Testis (tissue), 3 donors: ENCODE results near the gene TIMM17B. TPM values are rescaled to one million over a fixed set of nuclear protein-coding genes. Genes with fewer than 3 reads are reported as not detected.

Experiments
- DNase-seq: peaks from one replicate; pipeline ENCODE4 v3.0.0-alpha.2; 2019
- H3K27ac ChIP-seq, 2 donors: fragments of 200-600 bp; sonication (generic); one replicate each; pipeline ENCODE4 v1.5.1; 2019
- H3K27me3 ChIP-seq: fragments of 200-600 bp; sonication (generic); one replicate; pipeline ENCODE4 v1.5.1; 2019
- H3K36me3 ChIP-seq: fragments of 200-600 bp; sonication (generic); one replicate; pipeline ENCODE4 v1.5.1; 2017; ENCODE audit warnings: low read depth; ENCODE audit errors: missing control alignments
- H3K4me1 ChIP-seq: fragments of 200-600 bp; sonication (generic); one replicate; pipeline ENCODE4 v1.5.1; 2019
- H3K4me3 ChIP-seq, 2 donors: fragments of 200-600 bp; sonication (generic); one replicate each; pipeline ENCODE4 v1.5.1; 2017 to 2019
- H3K9me3 ChIP-seq: fragments of 200-600 bp; sonication (generic); one replicate; pipeline ENCODE4 v1.5.1; 2017
- POLR2A ChIP-seq: fragments of 450-650 bp; IDR thresholded peaks from one replicate; pipeline ENCODE4 v1.6.1; 2017; ENCODE audit warnings: antibody characterized with exemption, mild to moderate bottlenecking, moderate library complexity
- WGBS, 2 donors: methylation state at CpG; one replicate each; pipeline ENCODE4 v1.1.5; 2018; 5-methylcytosine and 5-hydroxymethylcytosine counted together
- intact Hi-C: fragments of 100-400 bp; cut with DNase I; formaldehyde crosslinking; loops from one replicate; pipeline ENCODE4 v1.15.1; 2023; ENCODE audit warnings: low total_unique reads
- polyA plus RNA-seq: library from polyadenylated mRNA; stranded (reverse); fragments of 350-450 nt; fragmentation: Illumina TruSeq; extraction: RNeasy Lipid Tissue Mini Kit (QIAGEN cat#74804); gene quantifications from one replicate; pipeline ENCODE4 v1.2.3, GENCODE V29; 2014; ENCODE audit warnings: low read depth, low replicate concordance; ENCODE audit not compliant: insufficient read depth
- total RNA-seq, 2 donors: library from RNA; depleted of rRNA; stranded (reverse); fragments of >200 nt; gene quantifications; one replicate each; pipeline ENCODE4 v1.2.3, GENCODE V29; 2016
- TF ChIP-seq, protein P1 (sequence below), 3 experiments: fragments of 450-650 bp in 2 of 3; fragments of 200-600 bp in 1 of 3; sonication (generic) in 1 of 3; IDR thresholded peaks; one replicate each; pipeline ENCODE4 v1.5.1; 2016 to 2019; ENCODE audit warnings: antibody characterized with exemption in 3 of 3, mild to moderate bottlenecking in 2 of 3, moderate library complexity in 1 of 3

TIMM17B gene
- total and polyA plus RNA-seq, 3 donors from 2014 or later = 32.9 to 53.2 (median 41.2) TPM

DNA sequence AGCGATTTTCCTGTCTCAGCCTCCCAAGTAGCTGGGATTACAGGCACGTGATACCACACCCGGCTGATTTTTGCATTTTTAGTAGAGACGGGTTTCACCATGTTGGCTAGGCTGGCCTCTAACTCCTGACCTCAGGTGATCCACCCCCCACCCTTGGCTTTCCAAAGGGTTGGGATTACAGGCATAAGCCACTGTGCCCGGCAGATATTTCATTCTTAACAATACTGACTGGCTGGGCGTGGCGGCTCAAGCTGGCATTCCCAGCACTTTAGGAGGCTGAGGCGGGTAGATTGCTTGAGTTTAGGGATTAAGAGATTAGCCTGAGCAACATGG lies 1.5 kb upstream of the TIMM17B start:
- DNase-seq = no peak
- H3K36me3 ChIP-seq = no peaks in the 10 kb centered on the region
- H3K27ac ChIP-seq = no peak overlapping the region
- H3K4me3 ChIP-seq = no peak overlapping the region
- H3K9me3 ChIP-seq = no peaks in the 10 kb centered on the region
- no peaks in the 10 kb centered on the region for H3K27me3 ChIP-seq
- TF ChIP-seq, protein P1, sequence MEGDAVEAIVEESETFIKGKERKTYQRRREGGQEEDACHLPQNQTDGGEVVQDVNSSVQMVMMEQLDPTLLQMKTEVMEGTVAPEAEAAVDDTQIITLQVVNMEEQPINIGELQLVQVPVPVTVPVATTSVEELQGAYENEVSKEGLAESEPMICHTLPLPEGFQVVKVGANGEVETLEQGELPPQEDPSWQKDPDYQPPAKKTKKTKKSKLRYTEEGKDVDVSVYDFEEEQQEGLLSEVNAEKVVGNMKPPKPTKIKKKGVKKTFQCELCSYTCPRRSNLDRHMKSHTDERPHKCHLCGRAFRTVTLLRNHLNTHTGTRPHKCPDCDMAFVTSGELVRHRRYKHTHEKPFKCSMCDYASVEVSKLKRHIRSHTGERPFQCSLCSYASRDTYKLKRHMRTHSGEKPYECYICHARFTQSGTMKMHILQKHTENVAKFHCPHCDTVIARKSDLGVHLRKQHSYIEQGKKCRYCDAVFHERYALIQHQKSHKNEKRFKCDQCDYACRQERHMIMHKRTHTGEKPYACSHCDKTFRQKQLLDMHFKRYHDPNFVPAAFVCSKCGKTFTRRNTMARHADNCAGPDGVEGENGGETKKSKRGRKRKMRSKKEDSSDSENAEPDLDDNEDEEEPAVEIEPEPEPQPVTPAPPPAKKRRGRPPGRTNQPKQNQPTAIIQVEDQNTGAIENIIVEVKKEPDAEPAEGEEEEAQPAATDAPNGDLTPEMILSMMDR (IDR thresholded peaks at IDR 0.05) = no peak
- intact Hi-C loops = no loop called here
- peaks cover 5% of the 10 kb centered on the region for H3K4me1 ChIP-seq
- 67 to 73% methylated on average over 5 to 8 of the region's 8 CpGs for WGBS, 2 donors

DNA sequence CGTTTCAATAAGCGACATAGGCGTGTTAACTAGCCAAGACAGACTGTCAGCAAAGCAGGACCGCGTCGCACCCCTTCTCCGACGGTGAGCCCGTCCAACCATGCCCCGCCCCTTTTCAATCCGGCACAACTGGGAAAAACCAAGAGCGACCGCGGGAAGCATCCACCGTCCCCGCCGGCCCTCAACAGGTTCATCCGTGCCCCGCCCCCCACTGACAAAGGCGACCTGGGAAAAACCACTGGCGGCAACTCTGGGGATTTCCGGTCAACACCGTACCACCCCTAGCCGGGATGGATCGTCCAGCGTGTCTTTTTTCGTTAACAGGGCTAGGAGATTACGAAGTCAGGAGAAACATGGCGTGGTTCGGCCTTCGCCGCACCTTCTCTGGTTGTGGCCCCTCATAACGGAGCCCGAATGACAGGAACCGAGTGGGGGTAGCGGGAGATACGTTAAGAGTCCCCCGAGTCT lies 377 bp downstream of the TIMM17B start:
- peak; percentile 89 for DNase-seq
- 1% methylated on average over 35 of the region's 38 CpGs; no CpG with 5 or more reads in 1 of the 2 donors for WGBS, 2 donors
- Histone ChIP-seq H3K27ac (peak overlapping the region; percentile 91 to 93), H3K27me3 (no peaks in the 10 kb centered on the region), H3K36me3 (no peaks in the 10 kb centered on the region), H3K9me3 (no peaks in the 10 kb centered on the region), H3K4me1 (peaks cover 5% of the 10 kb centered on the region), H3K4me3 (peak overlapping the region; percentile 63 to 80)
- intact Hi-C loops = no loop called here
- no peak for TF ChIP-seq POLR2A
- TF ChIP-seq, protein P1 (IDR thresholded peaks at IDR 0.05) = no peak

DNA sequence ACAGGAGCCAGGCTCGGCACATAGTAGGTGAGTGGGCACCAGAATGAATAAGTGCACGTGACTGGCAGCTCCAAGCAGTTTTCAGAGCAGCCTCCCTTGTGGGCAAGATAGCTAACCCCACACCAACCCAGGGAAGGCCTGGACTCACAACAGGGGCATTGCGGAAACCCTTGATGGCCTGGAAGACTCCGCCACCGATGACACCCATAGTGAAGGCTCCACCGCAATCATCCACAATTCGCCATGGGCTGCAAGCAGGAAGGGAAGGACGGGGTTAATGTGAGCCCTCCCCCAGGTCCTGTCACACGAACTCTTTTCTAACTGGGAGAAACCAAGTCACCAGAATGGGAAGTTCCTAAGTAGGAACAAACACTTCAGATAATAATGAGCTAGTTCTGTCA lies 957 bp downstream of the TIMM17B start:
- no peak for TF ChIP-seq POLR2A
- TF ChIP-seq, protein P1 (IDR thresholded peaks at IDR 0.05) = no peak
- Histone ChIP-seq H3K27me3 (no peaks in the 10 kb centered on the region), H3K4me3 (peak overlapping the region; percentile 63 to 80), H3K9me3 (no peaks in the 10 kb centered on the region), H3K27ac (peak overlapping the region; percentile 91 to 93), H3K36me3 (no peaks in the 10 kb centered on the region), H3K4me1 (peaks cover 5% of the 10 kb centered on the region)
- intact Hi-C loops = no loop called here
- 0 to 25% methylated on average over 1 to 9 of the region's 9 CpGs for WGBS, 2 donors
- DNase-seq = no peak

DNA sequence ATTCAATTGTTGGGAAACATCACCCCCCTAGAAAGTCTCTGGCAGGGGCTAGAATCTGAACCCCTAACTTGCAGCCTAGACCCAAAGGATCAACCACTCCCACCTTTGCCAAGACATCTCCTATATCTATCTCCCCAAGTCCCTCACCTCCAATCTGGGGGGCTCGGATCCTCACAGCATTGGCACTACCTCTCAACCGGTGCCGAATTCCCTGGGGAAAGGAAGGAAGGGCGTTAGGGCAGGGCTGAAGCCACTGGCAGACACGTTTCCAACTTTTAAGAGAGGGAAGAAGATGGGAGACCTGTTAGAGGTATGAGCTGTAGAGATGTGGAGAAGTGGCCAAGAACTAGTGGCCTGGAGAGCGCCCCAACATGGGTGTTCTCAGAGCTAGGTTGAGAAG lies 2.7 kb downstream of the TIMM17B start:
- 76 to 80% methylated on average over 6 of the region's 6 CpGs for WGBS, 2 donors
- intact Hi-C loops = no loop called here
- Histone ChIP-seq H3K9me3 (no peaks in the 10 kb centered on the region), H3K27ac (no peak overlapping the region), H3K27me3 (no peaks in the 10 kb centered on the region), H3K4me3 (no peak overlapping the region), H3K4me1 (peaks cover 5% of the 10 kb centered on the region), H3K36me3 (no peaks in the 10 kb centered on the region)
- DNase-seq = no peak
- no peak for TF ChIP-seq POLR2A
- TF ChIP-seq, protein P1 (IDR thresholded peaks at IDR 0.05) = no peak

DNA sequence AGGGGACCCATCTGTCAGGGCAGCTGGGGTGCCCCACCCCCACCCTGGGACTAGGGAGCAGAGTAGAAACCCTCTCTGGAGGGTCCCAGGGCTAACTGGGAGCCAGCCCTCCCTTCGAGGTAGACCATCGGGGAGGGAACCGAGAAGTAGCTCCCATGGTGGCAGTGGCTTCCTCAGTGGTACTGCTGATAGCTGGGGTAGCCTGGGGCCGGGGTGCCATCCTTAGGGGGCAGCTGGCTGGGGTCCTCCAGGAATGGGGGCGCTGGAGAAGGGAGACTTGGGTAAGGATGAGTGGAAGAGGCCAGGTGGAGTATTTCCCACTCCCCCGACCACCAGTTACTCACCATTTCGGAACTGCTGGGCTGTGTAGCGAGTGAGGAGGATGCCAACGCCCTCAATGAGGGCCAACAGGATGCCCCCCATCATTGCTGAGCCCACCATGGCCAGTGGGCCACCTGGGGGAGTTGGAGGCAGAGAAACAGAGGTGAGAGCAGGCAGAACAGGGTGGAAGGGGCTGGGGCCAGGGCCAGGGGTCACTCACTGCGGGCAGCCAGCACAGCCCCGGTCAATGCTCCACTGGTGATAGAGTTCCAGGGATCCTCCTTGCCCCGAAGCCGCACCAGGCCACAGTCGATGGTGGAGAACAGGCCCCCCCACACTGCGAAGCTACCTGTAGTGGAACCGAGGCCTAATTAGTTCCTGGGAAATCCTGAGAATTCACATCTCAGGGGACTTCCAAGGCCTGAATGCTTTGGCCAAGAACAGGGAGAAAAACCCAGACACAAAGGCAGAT lies 3.8 kb downstream of the TIMM17B start:
- Histone ChIP-seq H3K27me3 (no peaks in the 10 kb centered on the region), H3K4me1 (peaks cover 5% of the 10 kb centered on the region), H3K4me3 (no peak overlapping the region), H3K36me3 (no peaks in the 10 kb centered on the region), H3K9me3 (no peaks in the 10 kb centered on the region), H3K27ac (no peak overlapping the region)
- no peak for DNase-seq
- TF ChIP-seq, protein P1 (IDR thresholded peaks at IDR 0.05) = no peak
- no peak for TF ChIP-seq POLR2A
- intact Hi-C loops = no loop called here
- WGBS, 2 donors = 87 to 100% methylated on average over 2 to 9 of the region's 16 CpGs
